DND-41 (cell line): ENCODE data around the gene STAT5B.

Experiments
- EZH2 ChIP-seq: IDR thresholded peaks from 3 replicates; pipeline ENCODE4 v1.6.1; 2012; ENCODE audit warnings: borderline replicate concordance, low read depth, mild to moderate bottlenecking, moderate library complexity, low read length, inconsistent platforms; ENCODE audit not compliant: severe bottlenecking
- TF ChIP-seq, protein P1 (sequence below): IDR thresholded peaks from 2 replicates; pipeline ENCODE4 v1.5.1; 2012; ENCODE audit warnings: borderline replicate concordance, low read length, moderate library complexity, mild to moderate bottlenecking; ENCODE audit not compliant: poor library complexity, severe bottlenecking; ENCODE audit errors: extremely low read depth

DNA sequence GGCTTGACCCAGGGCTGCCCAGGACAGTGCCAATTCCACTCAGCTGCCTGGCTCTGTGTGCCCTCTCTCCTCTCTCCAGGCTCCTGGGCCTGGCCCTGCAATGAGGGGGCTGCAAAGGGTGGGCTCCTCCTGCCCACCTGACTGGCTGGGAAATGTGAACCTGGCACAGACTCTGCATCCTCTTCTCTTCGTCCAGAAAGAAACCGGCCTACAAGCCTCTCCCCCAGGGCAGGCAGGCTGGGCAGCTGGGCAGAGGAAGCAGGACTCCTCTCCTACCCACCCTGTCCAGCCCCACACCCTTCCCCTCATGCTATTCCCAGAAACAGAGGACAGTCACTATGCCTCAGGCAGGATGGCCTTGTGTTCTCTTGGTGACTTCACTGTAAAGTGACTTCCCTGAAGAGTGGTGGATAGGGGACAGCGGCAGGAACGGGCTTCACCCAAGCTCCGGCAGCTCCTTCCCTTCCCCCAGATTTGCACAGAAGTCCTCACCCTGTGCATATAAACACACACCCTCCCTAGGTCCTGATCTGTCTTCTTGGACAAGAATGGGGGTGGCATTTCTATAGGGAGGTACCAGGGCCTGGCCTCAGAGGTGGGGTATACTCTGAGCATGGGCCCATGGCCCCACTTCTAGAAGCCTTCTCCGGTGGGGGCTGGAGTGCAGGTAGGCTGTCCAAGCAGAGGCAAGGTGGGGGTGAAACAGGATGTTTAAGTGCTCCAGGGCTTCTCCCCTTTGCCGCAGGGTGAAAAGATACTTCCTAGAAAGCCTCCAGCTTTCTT is 7.2 kb upstream of the STAT5B start:
- TF ChIP-seq, protein P1, sequence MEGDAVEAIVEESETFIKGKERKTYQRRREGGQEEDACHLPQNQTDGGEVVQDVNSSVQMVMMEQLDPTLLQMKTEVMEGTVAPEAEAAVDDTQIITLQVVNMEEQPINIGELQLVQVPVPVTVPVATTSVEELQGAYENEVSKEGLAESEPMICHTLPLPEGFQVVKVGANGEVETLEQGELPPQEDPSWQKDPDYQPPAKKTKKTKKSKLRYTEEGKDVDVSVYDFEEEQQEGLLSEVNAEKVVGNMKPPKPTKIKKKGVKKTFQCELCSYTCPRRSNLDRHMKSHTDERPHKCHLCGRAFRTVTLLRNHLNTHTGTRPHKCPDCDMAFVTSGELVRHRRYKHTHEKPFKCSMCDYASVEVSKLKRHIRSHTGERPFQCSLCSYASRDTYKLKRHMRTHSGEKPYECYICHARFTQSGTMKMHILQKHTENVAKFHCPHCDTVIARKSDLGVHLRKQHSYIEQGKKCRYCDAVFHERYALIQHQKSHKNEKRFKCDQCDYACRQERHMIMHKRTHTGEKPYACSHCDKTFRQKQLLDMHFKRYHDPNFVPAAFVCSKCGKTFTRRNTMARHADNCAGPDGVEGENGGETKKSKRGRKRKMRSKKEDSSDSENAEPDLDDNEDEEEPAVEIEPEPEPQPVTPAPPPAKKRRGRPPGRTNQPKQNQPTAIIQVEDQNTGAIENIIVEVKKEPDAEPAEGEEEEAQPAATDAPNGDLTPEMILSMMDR = no peak
- TF ChIP-seq EZH2 = no peak
